Endothelial cell (in vitro differentiated cells): ENCODE measurements around the gene DIO3. TPM values are rescaled to one million over a fixed set of nuclear protein-coding genes. Genes with fewer than 3 reads are reported as not detected.

Source experiments
- DNase-seq: peaks from one replicate; pipeline ENCODE4 v3.0.0; 2021; ENCODE audit warnings: low spot score
- H3K27ac Mint-ChIP-seq: one replicate; pipeline ENCODE4 v1.8.0; 2021; ENCODE audit warnings: mixed read lengths, inconsistent platforms; ENCODE audit not compliant: unreplicated experiment
- H3K27me3 Mint-ChIP-seq: one replicate; pipeline ENCODE4 v1.8.0; 2021; ENCODE audit warnings: mild to moderate bottlenecking, moderate library complexity, mixed read lengths, inconsistent platforms; ENCODE audit not compliant: unreplicated experiment
- H3K36me3 Mint-ChIP-seq: one replicate; pipeline ENCODE4 v1.8.0; 2021; ENCODE audit warnings: mild to moderate bottlenecking, low read depth, mixed read lengths, inconsistent platforms; ENCODE audit not compliant: unreplicated experiment
- H3K4me1 Mint-ChIP-seq: one replicate; pipeline ENCODE4 v1.8.0; 2021; ENCODE audit warnings: mild to moderate bottlenecking, mixed read lengths, inconsistent platforms; ENCODE audit not compliant: unreplicated experiment
- H3K4me3 Mint-ChIP-seq: one replicate; pipeline ENCODE4 v1.8.0; 2021; ENCODE audit warnings: mild to moderate bottlenecking, mixed read lengths, inconsistent platforms; ENCODE audit not compliant: unreplicated experiment
- H3K9me3 Mint-ChIP-seq: one replicate; pipeline ENCODE4 v1.8.0; 2021; ENCODE audit warnings: mixed read lengths, inconsistent platforms; ENCODE audit not compliant: unreplicated experiment
- total RNA-seq: library from RNA; stranded (reverse); fragmentation: NEBNext Ultra II Directional; extraction: Animal tissue kit (Norgen Biotek cat#: 25700); gene quantifications from one replicate; pipeline ENCODE4 v1.2.1, GENCODE V29; 2021; ENCODE audit not compliant: unreplicated experiment
- TF ChIP-seq, protein P1 (sequence below): fragments of 200-600 bp; sonication (generic); IDR thresholded peaks from one replicate; pipeline ENCODE4 v1.5.0; 2021; ENCODE audit warnings: antibody characterized with exemption; ENCODE audit not compliant: unreplicated experiment

Gene DIO3
- total RNA-seq, 1 donor from 2014 or later: 6.1 TPM

DNA sequence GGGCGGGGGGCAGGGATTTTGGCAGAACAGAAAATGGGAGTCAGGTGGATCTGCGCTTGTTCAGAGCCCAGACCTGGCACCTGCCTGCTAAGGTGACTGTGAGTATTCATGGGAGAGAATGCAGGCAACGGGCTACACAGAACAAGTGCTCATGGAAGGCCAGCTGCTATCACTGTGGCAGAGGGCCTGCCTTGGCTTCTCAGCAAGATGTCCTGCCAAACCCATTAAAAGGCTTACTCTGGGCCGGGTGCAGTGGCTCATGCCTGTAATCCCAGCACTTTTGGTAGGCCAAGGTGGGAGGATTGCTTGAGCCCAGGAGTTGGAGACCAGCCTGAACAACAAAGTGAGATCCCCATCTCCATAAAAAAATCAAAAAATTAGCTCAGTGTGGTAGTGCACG is 21.0 kb downstream of the DIO3 start:
- TF ChIP-seq, protein P1, sequence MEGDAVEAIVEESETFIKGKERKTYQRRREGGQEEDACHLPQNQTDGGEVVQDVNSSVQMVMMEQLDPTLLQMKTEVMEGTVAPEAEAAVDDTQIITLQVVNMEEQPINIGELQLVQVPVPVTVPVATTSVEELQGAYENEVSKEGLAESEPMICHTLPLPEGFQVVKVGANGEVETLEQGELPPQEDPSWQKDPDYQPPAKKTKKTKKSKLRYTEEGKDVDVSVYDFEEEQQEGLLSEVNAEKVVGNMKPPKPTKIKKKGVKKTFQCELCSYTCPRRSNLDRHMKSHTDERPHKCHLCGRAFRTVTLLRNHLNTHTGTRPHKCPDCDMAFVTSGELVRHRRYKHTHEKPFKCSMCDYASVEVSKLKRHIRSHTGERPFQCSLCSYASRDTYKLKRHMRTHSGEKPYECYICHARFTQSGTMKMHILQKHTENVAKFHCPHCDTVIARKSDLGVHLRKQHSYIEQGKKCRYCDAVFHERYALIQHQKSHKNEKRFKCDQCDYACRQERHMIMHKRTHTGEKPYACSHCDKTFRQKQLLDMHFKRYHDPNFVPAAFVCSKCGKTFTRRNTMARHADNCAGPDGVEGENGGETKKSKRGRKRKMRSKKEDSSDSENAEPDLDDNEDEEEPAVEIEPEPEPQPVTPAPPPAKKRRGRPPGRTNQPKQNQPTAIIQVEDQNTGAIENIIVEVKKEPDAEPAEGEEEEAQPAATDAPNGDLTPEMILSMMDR: no peak
- DNase-seq: no peak
- no peaks in the 10 kb centered on the region for H3K36me3 Mint-ChIP-seq
- H3K27ac Mint-ChIP-seq: no peak overlapping the region
- peaks cover 4% of the 10 kb centered on the region for H3K27me3 Mint-ChIP-seq
- H3K9me3 Mint-ChIP-seq: no peaks in the 10 kb centered on the region
- peaks cover 6% of the 10 kb centered on the region for H3K4me1 Mint-ChIP-seq
- no peak overlapping the region for H3K4me3 Mint-ChIP-seq

DNA sequence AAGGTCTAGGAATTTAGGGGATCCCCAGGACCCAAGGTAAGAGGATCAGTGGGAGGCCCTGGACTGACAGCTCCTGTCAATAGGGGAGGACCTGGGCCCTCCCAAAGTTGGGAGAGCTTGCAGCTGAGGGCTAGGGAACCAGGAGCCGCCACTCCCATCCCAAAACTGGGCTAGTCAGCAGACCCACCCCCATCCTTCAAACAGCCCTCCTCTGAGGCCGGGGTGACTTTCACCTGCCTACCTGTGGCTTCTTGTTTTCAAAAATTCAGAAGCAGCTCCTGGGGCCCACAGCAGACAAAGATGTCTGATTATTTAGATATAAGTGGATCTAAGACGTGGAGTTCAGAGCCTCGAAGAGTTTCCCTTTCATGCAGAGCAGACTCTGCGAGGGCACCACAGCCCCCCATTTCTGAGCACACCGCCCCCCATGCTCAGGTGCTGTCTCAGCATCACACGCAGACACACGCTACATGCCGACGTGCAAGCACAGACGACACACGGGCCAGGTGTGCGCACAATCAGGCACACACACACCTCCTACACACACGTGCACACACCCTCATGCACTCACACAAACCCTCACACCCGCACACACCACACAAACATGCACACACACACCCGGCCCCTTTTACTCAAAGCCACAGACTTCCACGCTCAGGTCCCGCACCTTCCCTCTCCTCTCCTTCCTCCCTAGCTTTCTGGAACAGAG is 21.9 kb downstream of the DIO3 start:
- DNase-seq: no peak
- H3K4me1 Mint-ChIP-seq: peaks cover 8% of the 10 kb centered on the region
- TF ChIP-seq, protein P1: no peak
- H3K27ac Mint-ChIP-seq: no peak overlapping the region
- no peaks in the 10 kb centered on the region for H3K9me3 Mint-ChIP-seq
- H3K27me3 Mint-ChIP-seq: peaks cover 2% of the 10 kb centered on the region
- H3K4me3 Mint-ChIP-seq: no peak overlapping the region
- H3K36me3 Mint-ChIP-seq: no peaks in the 10 kb centered on the region

DNA sequence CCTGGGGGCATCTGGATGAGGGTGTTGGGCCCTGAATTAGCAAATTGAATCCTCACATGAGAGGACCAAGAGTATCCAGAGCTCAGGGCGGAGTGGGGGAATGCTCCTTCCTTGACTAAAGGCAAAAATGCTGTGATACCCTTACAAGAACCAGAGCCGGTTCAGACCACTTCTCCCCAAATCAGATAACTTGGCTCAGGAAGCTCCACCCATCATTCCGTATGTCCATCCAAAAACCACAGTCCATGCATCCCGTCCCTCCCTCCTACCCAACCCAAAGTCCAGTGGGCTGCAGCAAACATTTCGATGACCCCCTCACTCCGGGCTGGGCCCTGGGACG is 22.4 kb downstream of the DIO3 start:
- Mint-ChIP-seq H3K27me3 (peaks cover 2% of the 10 kb centered on the region), H3K27ac (no peak overlapping the region), H3K36me3 (no peaks in the 10 kb centered on the region), H3K9me3 (no peaks in the 10 kb centered on the region), H3K4me3 (no peak overlapping the region), H3K4me1 (peaks cover 13% of the 10 kb centered on the region)
- no peak for DNase-seq
- TF ChIP-seq, protein P1: no peak

DNA sequence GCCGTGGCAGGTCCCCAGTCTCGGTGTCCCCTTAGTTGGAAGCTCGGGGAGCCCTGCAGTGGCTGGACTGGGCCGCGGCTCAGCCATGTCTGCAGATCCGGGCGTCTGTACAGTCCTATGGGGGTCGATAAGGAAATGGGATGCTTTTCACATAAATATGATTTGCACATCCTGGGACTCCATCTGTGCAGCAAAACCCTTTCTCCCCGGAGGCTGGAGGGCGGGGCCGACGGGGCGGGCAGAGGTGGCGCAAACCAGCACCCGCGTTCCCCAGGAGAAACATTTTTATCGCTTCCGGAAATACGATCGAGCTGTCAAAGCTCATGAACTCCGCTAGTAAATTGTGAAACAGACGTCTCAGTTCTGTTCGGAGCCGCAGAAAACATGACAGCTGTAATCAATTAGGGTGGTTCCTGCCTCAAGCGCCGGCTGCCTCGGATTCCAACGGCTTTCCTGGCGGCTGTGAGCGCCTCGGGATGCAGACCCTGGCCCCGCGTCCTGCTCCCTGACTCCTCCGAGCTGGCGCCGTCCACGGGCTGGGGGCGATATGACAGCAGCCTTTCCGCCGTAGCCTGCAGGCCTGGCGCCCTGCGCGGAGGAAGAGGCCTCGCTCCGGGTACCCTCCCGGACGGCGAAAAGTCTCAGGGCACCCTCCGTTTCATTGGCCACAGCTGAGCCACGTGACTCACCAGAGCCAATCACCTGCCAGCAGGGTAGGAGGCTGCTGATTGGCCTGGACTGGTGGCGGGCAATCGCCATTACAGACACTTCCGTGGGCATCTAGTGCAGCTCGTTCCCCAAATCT is 23.0 kb downstream of the DIO3 start:
- Mint-ChIP-seq H3K4me1 (peaks cover 19% of the 10 kb centered on the region), H3K36me3 (no peaks in the 10 kb centered on the region), H3K9me3 (no peaks in the 10 kb centered on the region), H3K27me3 (peaks cover 2% of the 10 kb centered on the region), H3K4me3 (no peak overlapping the region), H3K27ac (no peak overlapping the region)
- TF ChIP-seq, protein P1: no peak
- no peak for DNase-seq

DNA sequence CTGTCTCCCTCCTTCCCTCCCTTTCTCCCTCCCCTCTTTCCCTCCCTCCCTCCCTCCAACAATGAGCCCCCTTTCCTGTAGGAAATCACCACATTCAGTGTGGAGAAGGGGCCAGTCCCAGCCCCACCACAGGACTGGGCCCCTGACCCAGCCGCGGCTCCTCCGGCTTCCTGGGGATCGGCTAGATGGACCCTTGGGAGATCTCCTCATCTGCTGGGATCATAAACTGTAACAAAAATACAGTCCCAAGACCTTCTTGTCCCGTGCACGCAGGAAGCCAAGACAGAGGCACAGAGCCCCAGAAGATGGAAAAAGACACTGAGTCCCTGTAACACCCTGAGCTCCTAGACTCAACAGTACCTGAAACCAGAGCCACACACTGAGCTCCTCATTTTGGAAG is 23.9 kb downstream of the DIO3 start:
- Mint-ChIP-seq H3K9me3 (no peaks in the 10 kb centered on the region), H3K36me3 (no peaks in the 10 kb centered on the region), H3K27ac (no peak overlapping the region), H3K4me1 (peaks cover 22% of the 10 kb centered on the region), H3K4me3 (no peak overlapping the region), H3K27me3 (peaks cover 6% of the 10 kb centered on the region)
- no peak for DNase-seq
- TF ChIP-seq, protein P1: no peak
